Hematopoietic multipotent progenitor cell (in vitro differentiated cells): ENCODE data around the gene RBL2. TPM values are rescaled to one million over a fixed set of nuclear protein-coding genes. Genes with fewer than 3 reads are reported as not detected.
"Not testable (repeated sequence)": the region's sequence is repeated elsewhere in the genome, so short reads cannot be mapped to it uniquely, and the experiment has no call there.

Experiments used
- DNase-seq, 3 donors: peaks; one replicate each; pipeline ENCODE4 v3.0.0-alpha.2; 2011 to 2015; ENCODE audit warnings: low read depth in 2 of 3, low spot score in 2 of 3
- small RNA-seq: library from RNA; depleted of rRNA; stranded (forward); fragments of <200 nt; gene quantifications from one replicate; pipeline ENCODE3, GENCODE V24; 2012
- total RNA-seq: library from RNA; depleted of rRNA; stranded (reverse); fragments of >200 nt; gene quantifications from one replicate; pipeline ENCODE4 v1.2.3, GENCODE V29; 2012

RBL2 gene
- total RNA-seq, 1 donor = 32.9 TPM

DNA sequence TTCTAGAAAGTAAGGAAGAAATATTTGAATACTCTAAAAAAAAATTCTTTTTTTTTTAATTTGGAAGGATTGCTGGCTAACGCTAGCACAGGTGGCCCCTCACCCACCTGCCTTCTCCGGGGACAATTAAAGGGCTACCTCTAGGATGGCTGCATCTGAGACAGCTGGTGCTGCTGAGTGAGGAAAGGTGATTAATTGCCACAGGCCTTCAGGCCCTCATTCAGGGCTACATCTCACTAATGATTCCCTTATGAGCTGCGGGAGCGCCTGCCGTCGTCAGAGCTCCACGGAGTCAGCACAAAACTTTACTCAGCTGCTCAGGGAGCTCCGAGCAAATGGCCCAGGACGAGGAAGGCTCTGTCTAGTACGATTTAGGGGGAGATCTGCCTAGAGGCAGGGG is 95.8 kb downstream of the RBL2 start:
- DNase-seq = no peak

DNA sequence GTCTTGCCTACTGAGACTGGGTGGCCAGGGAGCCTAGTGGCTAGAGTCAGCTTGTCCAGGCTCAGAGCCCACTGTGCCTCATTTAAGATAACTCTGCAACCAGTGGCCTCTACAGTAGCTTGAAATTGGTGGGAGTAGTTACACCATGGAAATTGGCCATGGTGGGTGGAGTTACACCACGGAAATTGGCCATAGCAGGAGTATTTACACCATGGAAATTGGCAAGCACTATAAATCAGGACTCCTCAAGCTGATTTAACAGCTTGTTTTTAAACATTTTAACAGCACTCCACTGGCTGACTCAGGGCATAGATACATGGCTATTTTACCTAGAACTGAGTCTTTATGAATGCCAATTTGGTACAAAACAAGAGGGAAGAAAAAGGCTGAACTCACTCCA is 96.5 kb downstream of the RBL2 start:
- DNase-seq = no peak

DNA sequence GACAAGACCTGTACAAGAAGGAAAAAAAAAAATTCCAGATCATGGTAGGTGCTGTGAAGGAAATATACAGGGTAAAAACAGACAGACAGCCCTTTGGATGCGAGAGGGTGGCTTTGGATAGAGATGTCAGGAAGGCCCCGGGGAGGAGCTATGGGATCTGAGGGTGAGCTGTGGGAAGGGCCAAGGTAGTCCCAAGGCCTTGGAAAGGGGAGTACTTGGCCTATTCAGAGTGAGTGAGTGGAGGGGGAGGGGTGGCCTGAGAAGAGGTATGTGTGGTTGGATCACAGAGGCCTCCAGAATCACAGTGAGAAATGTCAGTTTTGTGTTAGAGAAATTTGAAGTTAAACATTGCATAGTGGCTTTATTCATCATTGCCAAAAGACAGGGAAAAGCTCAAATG is 99.9 kb downstream of the RBL2 start:
- no peak for DNase-seq

DNA sequence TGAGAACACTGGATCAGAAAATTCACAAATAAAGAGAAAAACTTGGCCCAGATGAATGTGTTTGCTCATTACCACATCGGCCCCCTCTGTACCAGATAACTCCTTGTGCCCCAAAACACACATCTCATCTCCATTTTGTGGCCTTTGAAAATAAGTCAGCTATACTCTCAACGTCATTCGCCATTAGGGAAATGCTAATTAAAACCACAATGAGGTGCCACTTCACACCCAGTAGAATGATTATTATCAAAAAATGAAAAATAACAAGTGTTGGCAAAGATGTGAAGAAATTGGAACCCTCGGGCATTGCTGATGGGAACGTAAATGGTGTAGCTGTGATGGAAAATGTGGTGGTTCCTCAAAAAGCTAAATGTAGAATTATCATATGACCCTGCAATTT is 103.4 kb downstream of the RBL2 start:
- no peak for DNase-seq

DNA sequence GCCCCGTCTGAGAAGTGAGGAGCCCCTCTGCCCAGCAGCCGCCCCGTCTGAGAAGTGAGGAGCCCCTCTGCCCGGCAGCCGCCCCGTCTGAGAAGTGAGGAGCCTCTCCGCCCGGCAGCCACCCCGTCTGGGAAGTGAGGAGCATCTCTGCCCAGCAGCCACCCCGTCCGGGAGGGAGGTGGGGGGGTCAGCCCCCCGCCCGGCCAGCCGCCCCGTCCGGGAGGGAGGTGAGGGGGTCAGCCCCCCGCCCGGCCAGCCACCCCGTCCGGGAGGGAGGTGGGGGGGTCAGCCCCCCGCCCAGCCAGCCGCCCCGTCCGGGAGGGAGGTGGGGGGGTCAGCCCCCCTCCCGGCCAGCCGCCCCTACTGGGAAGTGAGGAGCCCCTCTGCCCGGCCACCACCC is 105.1 kb downstream of the RBL2 start:
- DNase-seq = not testable (repeated sequence)

DNA sequence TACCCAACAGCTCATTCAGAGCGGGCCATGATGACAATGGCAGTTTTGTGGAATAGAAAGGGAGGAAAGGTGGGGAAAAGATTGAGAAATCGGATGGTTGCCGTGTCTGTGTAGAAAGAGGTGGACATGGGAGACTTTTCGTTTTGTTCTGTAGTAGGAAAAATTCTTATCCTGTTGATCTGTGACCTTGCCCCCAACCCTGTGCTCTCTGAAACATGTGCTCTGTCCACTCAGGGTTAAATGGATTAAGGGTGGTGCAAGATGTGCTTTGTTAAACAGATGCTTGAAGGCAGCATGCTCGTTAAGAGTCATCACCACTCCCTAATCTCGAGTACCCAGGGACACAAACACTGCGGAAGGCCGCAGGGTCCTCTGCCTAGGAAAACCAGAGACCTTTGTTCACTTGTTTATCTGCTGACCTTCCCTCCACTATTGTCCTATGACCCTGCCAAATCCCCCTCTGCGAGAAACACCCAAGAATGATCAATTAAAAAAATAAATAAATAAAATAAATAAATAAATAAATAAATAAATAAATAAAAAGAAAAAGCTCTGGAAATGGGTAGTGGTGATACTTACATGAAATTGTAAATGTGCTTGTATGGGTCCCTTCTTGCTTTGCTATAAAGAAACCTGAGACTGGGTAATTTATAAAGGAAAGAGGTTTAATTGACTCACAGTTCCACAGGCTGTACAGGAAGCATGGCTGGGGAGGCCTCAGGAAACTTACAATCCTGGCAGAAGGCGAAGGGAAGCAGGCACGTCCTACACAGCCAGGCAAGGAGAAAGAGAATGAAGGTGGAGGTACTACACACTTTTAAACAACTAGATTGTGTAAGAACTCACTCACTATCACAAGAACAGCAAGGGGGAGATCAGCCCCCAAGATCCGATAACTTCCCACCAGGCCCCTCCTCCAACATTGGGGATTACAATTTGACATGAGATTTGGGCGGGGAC is 105.8 kb downstream of the RBL2 start:
- not testable (repeated sequence) for DNase-seq

Small RNA genes within 50 kb of the gene (small RNA-seq; reads per million reads assigned to genes)
- gene RNU6-1153P = not detected

Other genes starting within 250 kb of the RBL2 start
- 6.2 TPM for gene AKTIP, start 68.7 kb downstream of the RBL2 start, total RNA-seq